ENCODE data around the gene MATR3. TPM values are rescaled to one million over a fixed set of nuclear protein-coding genes. Genes with fewer than 3 reads are reported as not detected.
"Not testable (repeated sequence)": the region's sequence is repeated elsewhere in the genome, so short reads cannot be mapped to it uniquely, and the experiment has no call there.

MATR3 gene
- total RNA-seq, 1 donor from 2014 or later = 120 TPM

GRCh38 chr5:139287890-139288635 is 5.5 kb upstream of the MATR3 start:
- intact Hi-C loops (cut with DNase I) = no loop called here
- DNase-seq (ENCODE audit: missing footprints) (no peak), ATAC-seq (no peak)

- DNase-seq (ENCODE audit: missing footprints) (no peak), ATAC-seq (no peak)
- intact Hi-C loops (cut with DNase I) = loop anchor here (5.0 kb wide), 1 partner anchor 96 kb away; the partner anchor contains the start of gene MZB1
Measured at GRCh38 chr5:139291051-139291450, 2.5 kb upstream of the MATR3 start.

- DNase-seq (ENCODE audit: missing footprints) (no peak), ATAC-seq (no peak)
- intact Hi-C loops (cut with DNase I) = loop anchor here (1.0 to 5.0 kb wide), 2 partner anchors 20 to 94 kb away; partner anchors contain the start of gene MZB1
Measured at GRCh38 chr5:139293202-139293506, 386 bp upstream of the MATR3 start.

- intact Hi-C loops (cut with DNase I) = loop anchor here (2.0 to 5.0 kb wide), 2 partner anchors 46 to 93 kb away; partner anchors contain the start of genes MZB1 and PAIP2
- ATAC-seq (peak; percentile 64), DNase-seq (ENCODE audit: missing footprints) (peak; percentile 88)
Measured at GRCh38 chr5:139294374-139295165, 1.0 kb downstream of the MATR3 start.

- no peak for DNase-seq (ENCODE audit: missing footprints)
- ATAC-seq = no peak
- intact Hi-C loops (cut with DNase I) = loop anchor here (2.0 kb wide), 1 partner anchor 45 kb away; the partner anchor contains the start of gene PAIP2
Measured at GRCh38 chr5:139295346-139296057, 2.0 kb downstream of the MATR3 start.

- no peak for ATAC-seq
- intact Hi-C loops (cut with DNase I) = no loop called here
Measured at GRCh38 chr5:139296198-139296597, 2.7 kb downstream of the MATR3 start.

GRCh38 chr5:139296862-139297326 is 3.4 kb downstream of the MATR3 start:
- intact Hi-C loops (cut with DNase I) = no loop called here
- DNase-seq (ENCODE audit: missing footprints) (no peak), ATAC-seq (no peak)

More at GRCh38 chr5:139296198-139296597, 2.7 kb downstream of the MATR3 start:
- no peak for DNase-seq (ENCODE audit: missing footprints)

GRCh38 chr5:139297439-139298133 is 4.0 kb downstream of the MATR3 start:
- DNase-seq (ENCODE audit: missing footprints) (no peak), ATAC-seq (no peak)
- intact Hi-C loops (cut with DNase I) = no loop called here

- intact Hi-C loops (cut with DNase I) = no loop called here
- DNase-seq (ENCODE audit: missing footprints) (no peak), ATAC-seq (no peak)
Measured at GRCh38 chr5:139298242-139298641, 4.7 kb downstream of the MATR3 start.

- no peak for ATAC-seq
Measured at GRCh38 chr5:139299486-139299885, 5.9 kb downstream of the MATR3 start.

GRCh38 chr5:139301808-139302499 is 8.4 kb downstream of the MATR3 start:
- intact Hi-C loops (cut with DNase I) = no loop called here
- DNase-seq (ENCODE audit: missing footprints) (no peak), ATAC-seq (no peak)

More at GRCh38 chr5:139299486-139299885, 5.9 kb downstream of the MATR3 start:
- no peak for DNase-seq (ENCODE audit: missing footprints)
- intact Hi-C loops (cut with DNase I) = no loop called here

GRCh38 chr5:139304391-139305324 is 11.1 kb downstream of the MATR3 start:
- ATAC-seq (no peak), DNase-seq (ENCODE audit: missing footprints) (no peak)
- intact Hi-C loops (cut with DNase I) = no loop called here

GRCh38 chr5:139306197-139306596 is 12.7 kb downstream of the MATR3 start:
- DNase-seq (ENCODE audit: missing footprints) (no peak), ATAC-seq (no peak)
- intact Hi-C loops (cut with DNase I) = no loop called here

GRCh38 chr5:139306628-139307379 is 13.3 kb downstream of the MATR3 start:
- DNase-seq (ENCODE audit: missing footprints) = no peak
- intact Hi-C loops (cut with DNase I) = no loop called here
- no peak for ATAC-seq

- ATAC-seq = no peak
- intact Hi-C loops (cut with DNase I) = no loop called here
- DNase-seq (ENCODE audit: missing footprints) = no peak
Measured at GRCh38 chr5:139308797-139309196, 15.3 kb downstream of the MATR3 start.

GRCh38 chr5:139310715-139311186 is 17.2 kb downstream of the MATR3 start:
- DNase-seq (ENCODE audit: missing footprints); ATAC-seq; intact Hi-C loops (cut with DNase I): not testable (repeated sequence)
